HG03095 (cell line): ENCODE results near the gene ANO1.

Experiments
- ATAC-seq: cut with Tn5 transposase; IDR thresholded peaks from one replicate; pipeline ENCODE4 v1.9.1; 2021; ENCODE audit warnings: moderate library complexity; ENCODE audit not compliant: unreplicated experiment

The ANO1 gene

DNA sequence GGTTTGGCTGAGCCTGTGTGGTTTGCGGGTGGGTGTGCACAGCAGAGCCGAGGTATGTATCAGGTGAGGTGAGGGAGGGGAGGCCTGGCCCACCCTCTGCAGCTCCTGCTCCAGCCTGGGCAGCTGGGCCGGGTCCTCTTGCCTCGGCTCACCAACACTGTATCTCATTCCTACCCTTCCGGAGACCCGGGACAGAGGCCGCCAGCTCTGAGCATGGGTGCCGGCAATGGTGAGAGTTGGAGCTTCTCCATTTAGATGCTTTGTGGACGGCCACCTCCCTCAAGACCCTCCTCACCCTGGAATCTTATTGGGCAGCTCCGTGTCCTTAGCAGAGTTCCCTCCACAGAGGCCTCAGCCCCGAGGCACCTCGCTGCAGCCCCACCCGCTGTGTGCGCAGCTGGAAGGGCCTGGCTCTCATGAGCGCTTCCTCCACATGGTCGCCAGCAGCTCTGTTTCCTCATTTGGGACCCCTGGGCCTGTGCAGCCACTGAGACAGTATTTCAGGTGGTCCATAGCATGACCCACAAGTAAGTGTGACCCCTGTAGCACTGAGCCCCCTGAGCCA lies 55.7 kb downstream of the ANO1 start:
- ATAC-seq = no peak

DNA sequence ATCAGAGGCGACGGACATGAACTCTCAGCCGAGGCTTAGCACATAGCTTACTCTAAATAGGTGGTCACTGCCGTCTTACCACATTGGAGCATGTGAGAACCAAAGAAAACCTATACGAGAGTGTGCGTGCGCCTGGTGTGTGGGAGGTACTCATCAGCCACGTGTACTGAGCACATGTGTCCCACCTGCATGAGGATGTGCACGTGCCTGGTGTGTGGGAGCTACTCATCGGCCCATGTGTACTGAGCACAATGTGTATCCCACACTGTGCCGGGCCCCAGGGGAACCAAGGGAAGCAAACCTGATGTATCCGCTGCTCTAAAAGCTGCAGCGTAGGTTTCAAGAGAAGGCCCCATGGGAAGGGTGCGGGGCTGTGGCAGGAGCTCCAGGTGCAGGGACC lies 56.4 kb downstream of the ANO1 start:
- ATAC-seq = no peak

DNA sequence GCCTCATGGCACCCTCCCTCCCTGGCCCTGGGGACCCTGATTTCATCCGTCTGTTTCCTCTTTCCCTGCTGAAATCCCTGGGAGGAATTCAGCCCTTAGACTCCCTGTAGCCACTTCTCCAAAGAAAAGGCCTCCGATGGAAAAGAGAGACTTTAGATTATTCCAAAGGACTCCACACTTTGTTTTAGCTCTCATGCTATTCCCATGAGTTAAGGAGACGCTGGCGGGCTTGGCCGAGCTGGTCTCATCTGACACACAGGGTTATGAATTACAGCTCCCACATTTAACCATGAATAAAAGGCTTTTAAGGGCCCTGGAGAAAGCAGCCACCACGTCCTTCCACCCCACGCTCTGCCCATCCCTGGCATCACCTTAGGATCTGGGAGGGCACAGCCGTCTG lies 57.0 kb downstream of the ANO1 start:
- ATAC-seq = no peak

DNA sequence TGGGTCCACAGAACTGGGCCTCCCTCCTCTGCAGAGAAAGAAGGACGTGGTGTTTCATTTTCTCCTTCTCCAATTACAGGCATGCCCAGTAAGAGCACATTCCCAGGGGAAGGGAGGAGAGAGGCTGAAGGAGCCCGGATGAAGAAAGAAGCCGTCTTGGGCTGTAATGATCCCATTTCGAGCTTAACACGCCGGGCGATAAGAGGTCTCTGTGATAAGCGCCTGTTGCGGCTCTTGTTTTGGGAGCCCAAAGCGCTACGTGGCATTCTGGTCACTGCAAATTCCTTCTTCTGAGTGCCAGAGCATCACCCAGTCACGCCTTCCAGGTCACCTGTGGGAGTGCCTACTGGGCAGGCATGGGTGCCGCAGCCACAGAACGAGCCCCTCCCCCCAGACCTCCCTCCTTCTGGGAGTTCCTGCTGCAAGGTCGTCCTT lies 57.5 kb downstream of the ANO1 start:
- no peak for ATAC-seq

DNA sequence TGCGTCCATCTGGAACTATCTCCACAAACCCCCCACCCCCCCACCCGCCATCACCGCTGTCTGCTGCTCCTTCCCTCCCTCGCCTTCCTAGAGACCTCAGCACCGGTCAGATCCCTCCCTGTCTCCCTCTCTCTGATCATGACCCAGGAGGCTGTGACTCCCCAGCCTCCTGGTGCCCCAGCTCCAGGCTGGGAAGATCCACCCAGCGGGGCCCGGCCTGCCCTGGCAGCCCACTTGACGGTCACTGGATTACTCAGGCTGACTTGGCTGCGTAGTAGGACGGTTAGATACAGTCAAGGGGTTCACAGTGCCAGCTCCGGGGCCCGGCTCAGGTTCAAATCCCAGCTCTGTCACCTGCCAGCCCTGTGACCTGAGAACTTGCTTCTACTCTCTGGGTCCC lies 59.3 kb downstream of the ANO1 start:
- ATAC-seq = no peak

DNA sequence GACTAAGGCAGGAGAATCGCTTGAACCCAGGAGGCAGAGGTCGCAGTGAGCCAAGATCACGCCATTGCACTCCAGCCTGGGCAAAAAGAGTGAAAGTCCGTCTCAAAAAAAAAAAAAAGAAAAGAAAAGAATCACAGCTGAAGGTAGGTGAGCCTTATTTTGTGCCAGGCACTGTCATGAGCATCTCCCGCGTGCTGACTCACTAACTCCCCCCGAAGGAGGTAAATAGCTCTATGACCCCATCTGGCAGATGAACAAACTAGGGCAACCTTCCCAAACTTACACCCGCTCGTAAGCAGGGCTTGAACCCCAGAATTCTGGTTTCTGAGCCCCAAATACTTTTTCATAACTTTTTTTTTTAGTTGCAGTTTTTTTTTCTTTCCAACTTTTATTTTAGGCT lies 60.3 kb downstream of the ANO1 start:
- no peak for ATAC-seq

DNA sequence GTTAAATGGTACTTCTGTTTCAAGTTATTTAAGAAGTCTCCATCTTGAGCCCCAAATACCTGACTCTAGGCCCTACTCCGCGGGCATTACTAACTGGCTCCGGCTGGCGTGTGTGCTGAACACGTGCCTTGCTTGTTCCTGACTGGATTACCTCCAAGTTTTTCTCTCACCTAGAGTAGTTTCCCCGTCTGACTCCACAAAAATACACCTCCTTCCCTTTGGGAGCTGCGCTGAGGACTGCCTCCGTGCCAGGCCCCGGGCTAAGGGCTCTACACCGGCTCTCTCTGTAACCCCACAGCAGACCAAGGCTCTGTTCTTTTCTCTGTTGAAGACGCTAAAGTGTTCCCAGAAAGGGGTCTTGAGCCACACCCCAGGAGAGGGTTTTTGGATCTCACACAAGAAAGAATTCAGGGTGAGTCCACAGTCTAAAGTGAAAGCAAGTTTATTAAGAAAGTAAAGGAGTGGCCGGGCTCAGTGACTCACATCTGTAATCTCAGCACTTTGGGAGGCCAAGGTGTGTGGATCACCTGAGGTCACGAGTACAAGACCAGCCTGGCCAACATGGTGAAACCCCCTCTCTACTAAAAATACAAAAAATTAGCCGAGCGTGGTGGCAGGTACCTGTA lies 61.8 kb downstream of the ANO1 start:
- no peak for ATAC-seq

DNA sequence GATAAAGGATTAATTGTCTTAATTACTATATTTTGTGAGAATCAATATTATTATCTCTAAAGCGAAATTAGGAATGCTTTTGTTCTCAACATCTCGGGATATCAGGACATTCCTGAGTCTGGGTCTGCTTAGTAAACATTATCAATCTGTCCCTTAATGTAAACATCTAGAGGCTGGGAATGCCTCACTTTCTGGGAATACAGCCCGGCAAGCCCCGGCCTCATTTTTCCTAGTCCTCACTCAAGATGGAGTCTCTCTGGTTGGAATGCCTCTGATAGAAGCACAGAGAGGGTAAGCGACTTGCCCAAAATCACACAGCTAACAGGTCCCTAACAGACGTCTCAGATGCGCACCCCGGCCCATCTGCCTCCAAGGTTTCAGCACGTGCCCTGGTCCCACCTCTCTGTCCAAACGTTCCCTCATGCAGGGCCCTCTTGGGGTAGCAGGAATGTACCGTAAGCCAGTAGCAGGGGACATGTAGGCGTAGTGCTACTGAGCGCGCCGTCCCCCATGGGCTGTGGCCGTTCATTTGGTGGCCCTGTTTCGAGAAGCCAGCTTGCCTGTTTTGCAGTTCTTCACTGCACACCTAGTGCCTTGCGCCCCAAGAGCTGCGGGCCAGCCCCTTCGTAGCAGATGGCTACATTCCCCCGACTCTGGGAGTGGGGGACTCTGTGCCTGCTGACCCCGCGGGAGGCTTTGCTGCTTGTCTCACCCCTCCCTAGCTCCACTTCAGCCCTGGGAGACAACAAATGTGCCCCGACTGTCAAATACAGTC lies 62.8 kb downstream of the ANO1 start:
- ATAC-seq = no peak

DNA sequence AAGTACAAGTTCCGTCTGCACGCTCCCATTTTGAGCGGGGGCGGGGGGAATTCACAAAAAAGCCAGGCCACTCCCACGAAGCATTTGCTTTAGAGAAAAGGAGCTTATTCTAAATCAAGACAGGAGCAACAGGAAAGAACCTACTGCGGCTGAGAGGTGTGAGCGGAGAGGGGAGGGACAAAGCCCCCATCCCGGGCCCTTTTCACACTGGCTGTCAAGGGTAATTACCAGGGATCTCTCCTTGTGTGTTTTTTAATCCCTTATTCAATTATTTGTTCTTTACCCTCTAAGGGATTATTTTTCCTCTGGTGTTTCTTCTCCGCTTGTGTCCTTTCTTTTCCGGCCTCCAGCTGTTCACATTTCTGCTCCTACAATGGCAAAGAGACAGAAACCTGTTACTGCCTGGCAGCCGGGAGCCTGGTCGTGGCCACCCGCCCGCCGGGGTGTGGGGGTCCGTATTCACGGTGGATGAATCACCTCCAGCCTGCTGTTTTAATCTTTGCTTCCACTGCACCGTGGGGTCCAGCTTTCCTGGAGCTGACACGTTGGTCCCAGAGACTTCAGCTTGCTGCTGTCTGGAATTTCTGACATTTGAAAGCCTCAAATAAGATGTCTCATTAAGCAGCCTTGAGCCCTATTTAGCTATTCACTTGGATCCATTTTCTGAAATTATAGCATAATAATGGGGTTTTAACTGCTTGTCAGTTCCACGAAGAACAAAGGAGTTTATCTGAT lies 63.5 kb downstream of the ANO1 start:
- no peak for ATAC-seq

DNA sequence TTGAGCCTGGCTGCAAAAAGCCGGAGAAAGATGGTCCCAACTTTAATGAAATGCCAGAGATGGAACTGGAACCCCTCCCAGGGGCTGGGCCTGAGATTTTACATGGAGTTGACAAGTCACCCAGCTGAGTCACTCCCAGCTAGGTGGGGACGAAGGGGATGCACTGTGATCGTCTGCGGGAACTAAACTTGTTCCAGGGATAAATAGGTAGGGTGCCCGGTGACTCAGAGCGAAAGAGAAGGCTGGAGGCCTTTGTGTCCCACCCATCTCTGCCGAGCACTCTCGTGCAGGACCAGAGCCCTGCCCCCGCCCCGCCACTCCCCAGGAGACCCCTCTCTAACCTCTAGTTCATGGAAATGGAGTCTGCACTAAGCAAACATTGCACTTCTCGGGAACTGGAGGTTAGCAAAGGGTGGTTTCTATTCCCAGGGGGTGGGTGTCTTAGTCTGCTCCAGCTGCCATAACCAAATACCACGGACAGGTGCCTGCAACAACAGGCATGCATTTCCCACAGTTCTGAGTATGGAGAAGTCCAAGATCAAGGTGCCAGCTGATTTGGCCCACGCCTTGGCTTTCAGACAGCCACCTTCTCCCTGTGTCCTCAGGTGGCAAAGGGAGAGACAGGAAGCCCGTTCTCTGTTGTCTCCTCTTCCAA lies 64.2 kb downstream of the ANO1 start:
- ATAC-seq = no peak

DNA sequence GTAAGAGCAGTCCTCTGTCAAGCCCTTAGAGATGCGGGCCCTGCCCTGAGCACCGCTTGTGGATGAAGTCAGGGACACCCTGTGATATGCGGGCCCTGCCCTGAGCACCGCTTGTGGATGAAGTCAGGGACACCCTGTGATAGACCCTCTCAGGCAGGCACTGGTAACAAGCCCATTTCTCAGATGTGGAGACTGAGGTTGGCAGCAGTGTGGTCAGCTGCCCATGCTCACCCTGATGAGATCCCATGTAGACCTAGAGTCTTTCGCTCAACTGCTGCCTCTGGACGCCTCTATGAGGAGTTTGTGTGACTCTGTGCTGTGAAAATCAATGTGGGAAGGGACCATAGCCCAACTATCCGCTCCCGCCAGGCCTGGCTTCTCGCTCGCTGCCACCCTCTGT lies 66.1 kb downstream of the ANO1 start:
- no peak for ATAC-seq

DNA sequence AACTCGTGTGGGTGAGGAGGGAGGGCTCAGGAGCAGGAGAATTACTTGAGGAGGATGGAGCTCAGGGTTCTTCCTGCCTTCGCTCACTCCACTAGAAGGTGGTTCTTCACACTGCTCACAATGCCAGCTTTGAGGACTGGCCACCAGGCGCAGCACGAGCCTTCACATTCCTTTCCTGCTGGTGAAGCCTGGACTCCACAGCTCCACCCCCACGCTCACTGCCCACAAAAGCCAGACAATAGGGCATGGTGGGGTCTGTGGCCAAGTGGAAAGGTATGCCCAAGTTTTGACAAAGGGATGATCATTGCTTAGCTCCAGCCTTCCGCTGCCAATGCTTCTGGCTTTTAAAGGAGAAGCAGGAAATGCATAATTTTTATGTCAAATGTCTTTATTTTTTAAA lies 67.0 kb downstream of the ANO1 start:
- ATAC-seq = no peak

DNA sequence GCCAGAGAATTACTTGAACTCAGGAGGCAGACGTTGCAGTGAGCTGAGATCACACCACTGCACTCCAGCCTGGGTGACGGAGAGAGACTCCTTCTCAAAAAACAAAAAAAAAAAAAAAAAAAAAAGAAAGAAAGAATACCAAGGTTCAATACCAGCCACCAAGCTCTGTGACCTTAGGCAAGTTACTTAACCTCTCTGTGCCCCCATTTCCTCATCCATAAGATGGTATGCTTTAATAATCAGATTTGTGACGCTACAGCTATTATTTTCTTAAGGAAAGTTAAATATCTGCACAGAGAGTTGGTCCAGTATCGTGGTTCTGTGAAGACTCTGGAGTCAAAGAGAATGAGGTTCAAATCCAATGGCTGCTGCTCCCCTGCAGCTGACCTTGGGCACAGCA lies 67.7 kb downstream of the ANO1 start:
- no peak for ATAC-seq

DNA sequence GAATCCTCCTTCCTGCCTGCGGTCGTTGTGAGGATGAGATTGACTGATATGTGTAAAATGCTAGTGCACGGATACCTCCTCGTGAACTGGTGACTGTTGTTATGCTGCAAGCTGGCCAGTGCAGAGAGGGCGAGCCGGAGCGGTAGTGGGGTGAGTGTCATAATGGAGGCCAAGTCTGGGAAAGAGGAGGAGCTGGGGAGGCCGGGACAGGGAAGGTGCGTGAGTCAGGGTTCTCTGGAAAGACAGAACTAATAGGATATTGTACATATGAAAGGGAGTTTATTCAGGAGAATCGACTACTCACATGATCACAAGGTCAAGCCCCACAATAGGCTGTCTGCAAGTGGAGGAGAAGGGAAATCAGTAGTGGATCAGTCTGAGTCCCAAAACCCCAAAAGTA lies 68.2 kb downstream of the ANO1 start:
- ATAC-seq = no peak

DNA sequence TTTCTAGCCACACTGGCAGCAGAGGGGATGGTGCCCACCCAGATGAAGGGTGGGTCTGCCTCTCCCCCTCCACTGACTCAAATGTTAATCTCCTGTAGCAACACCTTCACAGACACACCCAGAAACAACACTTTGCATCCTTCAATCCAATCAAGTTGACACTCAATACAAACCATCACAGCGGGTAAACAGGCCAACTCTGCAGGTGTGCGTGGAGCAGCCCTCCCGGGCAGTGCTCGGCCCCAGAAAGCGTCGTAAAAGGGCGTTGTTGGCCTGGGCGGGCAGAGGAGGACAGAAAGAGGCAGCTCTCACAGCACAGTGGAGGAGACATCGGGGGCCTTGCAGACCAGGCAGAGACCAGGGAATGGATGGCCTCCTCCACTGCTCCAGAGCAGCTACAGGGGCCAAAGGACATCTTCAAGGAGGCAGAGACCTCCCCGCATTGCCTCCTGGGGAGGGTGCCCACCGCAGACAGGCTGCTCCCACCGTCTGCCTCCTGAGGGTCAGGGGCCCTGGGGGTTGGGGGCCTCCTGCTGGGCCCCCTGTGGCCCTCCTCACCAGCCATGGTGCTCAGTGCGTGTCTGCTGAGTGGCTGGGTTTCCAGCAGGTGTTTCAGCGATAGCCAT lies 68.9 kb downstream of the ANO1 start:
- ATAC-seq = no peak

DNA sequence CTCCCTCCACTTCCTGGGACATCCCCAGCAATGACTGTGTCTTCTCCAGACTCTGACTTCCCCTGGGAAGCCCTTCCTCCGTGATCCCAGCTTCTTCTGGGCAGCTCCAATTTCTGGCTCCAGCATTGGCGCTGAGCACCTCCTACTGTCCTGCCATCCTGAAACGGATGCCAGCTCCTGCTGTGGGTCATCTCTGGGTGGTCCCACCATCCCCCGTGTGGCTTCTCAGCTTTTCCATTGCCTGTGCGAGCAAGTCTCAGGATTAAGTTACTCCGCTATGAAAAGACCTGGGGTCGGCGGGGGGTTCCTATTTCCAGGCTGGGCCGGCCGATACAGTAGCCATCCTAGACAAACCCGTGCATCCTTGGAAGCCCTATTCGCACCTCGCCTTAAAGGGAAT lies 69.6 kb downstream of the ANO1 start:
- ATAC-seq = no peak

DNA sequence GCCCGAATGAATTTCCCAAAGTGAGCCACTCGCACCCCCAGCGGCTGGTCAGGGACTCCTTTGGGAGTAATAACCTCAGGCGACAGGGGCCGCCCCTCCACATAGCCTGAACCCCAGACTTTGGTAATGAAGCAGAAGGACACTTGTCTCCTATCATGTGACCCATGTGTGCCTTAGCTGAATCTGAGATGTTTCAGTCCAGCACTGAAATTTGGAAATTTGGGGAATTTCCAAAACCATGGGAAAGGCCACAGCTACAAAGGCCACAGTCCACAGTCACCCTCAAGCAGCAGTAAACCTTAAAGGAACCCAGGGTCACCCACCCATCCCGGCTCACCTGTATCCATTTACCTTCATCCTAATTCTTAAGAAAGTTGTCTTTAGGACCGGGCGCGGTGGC lies 73.6 kb downstream of the ANO1 start:
- no peak for ATAC-seq

DNA sequence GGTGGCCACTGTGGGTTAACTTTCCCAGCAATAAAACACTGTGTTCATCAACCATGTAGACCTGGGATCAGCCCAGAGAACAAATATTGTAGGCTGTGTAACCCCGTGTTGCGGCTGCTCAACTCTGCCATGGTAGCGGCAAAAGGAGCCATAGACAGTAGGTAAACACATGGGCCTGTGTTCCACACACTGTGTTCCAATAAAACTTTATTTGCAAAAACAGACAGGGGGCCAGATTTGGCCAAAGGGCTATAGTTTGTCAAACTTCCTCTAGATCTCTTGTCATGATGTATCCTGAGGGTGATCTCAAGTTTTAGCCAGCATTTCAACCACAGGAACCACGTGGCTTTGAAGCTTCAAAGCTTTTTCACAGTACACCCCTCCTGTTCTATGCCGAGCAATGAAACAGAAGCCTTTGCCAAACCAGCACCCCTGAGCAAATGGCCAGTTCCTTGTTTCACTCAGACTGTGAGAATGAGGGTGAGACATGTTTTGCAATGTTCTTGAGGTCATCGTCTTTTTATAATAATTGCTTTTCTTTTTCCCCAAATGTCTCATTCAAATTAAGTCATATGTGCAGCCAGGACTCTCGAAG lies 75.1 kb downstream of the ANO1 start:
- ATAC-seq = no peak

DNA sequence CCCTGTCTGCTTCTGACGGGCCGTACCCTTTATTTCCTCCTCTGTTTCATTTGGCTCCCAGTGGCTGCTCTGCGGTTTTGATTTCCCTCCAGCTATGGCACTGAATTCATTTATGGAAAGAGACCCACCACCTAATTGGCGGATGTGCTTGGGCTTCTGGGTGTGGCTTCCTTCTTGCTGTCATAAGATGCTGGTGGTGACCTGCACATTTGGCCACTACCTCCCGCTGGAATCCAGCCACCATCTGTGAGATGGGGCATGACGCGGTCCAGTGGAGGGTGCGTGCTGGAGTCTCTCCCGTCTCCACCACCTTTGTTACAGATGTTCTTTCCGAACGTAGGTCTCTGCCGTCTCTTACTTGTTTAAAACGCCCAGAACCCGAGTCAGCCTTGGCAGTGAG lies 77.3 kb downstream of the ANO1 start:
- ATAC-seq = no peak

DNA sequence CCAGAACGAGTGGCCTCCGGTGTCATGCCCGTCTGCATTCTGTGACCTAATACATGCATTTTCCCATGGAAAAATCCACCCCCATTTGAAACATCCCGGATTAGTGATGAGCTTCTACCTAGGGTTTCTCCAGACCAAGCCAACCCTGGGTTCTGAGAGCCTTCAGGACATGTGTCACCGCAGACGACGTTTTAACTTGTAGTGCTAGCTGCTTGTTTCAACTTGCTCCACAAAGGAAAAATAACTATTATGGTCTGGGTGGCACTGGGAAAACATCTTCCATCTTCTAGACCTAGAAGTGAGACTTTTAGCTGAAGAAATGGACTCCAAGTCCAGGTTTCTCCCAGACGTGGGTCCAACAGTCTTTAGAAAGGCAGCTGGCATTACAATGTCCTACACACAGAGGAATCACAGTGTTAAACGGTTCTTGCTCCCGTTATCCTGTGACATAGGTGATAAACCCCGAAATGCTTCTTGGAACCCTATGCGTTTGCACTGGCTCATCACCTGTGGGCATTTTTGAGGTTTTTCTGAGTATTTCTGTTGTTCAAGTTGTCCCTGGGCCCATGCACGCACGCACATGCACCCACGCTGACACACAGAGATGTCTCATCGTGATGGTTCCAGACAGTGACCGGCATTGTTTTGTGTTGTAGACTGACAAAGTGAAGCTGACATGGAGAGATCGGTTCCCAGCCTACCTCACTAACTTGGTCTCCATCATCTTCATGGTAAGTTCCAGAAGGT lies 78.3 kb downstream of the ANO1 start:
- ATAC-seq = no peak
